Endothelial cell of umbilical vein (primary cell): ENCODE results near the gene RBMS1.
"Not testable (repeated sequence)": the region's sequence is repeated elsewhere in the genome, so short reads cannot be mapped to it uniquely, and the experiment has no call there.

ENCODE experiments used
- EZH2 ChIP-seq: IDR thresholded peaks from 2 replicates; pipeline ENCODE4 v1.6.1; 2012; ENCODE audit warnings: borderline replicate concordance, low read depth, mild to moderate bottlenecking, moderate library complexity, low read length, inconsistent platforms; ENCODE audit not compliant: severe bottlenecking
- FOS ChIP-seq: IDR thresholded peaks from 2 replicates; pipeline ENCODE4 v1.6.1; 2011; ENCODE audit warnings: mild to moderate bottlenecking, low read length, moderate library complexity, borderline replicate concordance; ENCODE audit not compliant: insufficient read depth
- GATA2 ChIP-seq: IDR thresholded peaks from 2 replicates; pipeline ENCODE4 v1.7.0; 2011; ENCODE audit warnings: low read depth, mild to moderate bottlenecking, moderate library complexity, mixed read lengths, low read length; ENCODE audit not compliant: insufficient read length, insufficient read depth
- JUN ChIP-seq: IDR thresholded peaks from 2 replicates; pipeline ENCODE4 v1.6.1; 2011; ENCODE audit warnings: borderline replicate concordance, low read depth; ENCODE audit not compliant: insufficient read length, insufficient read depth
- MYC ChIP-seq: IDR thresholded peaks from one replicate; pipeline ENCODE4 v1.6.1; 2011; ENCODE audit warnings: mild to moderate bottlenecking, low read depth, low read length
- POLR2A ChIP-seq: IDR thresholded peaks from 2 replicates; pipeline ENCODE4 v1.6.1; 2012; ENCODE audit warnings: low read depth, mild to moderate bottlenecking, control low read depth, low read length
- POLR2AphosphoS5 ChIP-seq: IDR thresholded peaks from 2 replicates; pipeline ENCODE4 v1.6.1; 2012; ENCODE audit warnings: low read depth, mild to moderate bottlenecking, control low read depth, low read length, moderate library complexity; ENCODE audit not compliant: insufficient read depth
- TF ChIP-seq, protein P1 (sequence below), 2 donors: IDR thresholded peaks; 1 replicate in 1 of 2; 2 replicates in 1 of 2; pipeline ENCODE4 v1.5.1; 2011; ENCODE audit warnings: low read length in 2 of 2, mild to moderate bottlenecking in 2 of 2, moderate library complexity in 2 of 2, control low read depth in 1 of 2, inconsistent platforms in 1 of 2, low read depth in 1 of 2; ENCODE audit not compliant: insufficient read depth in 1 of 2; ENCODE audit errors: extremely low read depth in 1 of 2
- TF ChIP-seq, protein P2 (sequence below): IDR thresholded peaks from 2 replicates; pipeline ENCODE4 v1.6.1; 2011; ENCODE audit not compliant: insufficient read depth, insufficient read length

DNA sequence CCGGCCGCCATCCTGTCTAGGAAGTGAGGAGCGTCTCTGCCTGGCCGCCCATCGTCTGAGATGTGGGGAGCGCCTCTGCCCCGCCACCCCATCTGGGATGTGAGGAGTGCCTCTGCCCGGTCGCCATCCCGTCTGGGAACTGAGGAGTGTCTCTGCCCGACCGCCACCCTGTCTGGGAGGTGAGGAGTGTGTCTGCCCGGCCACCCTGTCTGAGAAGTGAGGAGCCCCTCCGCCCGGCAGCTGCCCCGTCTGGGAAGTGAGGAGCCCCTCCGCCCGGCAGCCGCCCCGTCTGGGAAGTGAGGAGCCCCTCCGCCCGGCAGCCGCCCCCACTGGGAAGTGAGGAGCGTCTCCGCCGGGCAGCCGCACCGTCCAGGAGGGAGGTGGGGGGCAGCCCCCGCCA lies 44.8 kb downstream of the RBMS1 start:
- TF ChIP-seq, protein P1, sequence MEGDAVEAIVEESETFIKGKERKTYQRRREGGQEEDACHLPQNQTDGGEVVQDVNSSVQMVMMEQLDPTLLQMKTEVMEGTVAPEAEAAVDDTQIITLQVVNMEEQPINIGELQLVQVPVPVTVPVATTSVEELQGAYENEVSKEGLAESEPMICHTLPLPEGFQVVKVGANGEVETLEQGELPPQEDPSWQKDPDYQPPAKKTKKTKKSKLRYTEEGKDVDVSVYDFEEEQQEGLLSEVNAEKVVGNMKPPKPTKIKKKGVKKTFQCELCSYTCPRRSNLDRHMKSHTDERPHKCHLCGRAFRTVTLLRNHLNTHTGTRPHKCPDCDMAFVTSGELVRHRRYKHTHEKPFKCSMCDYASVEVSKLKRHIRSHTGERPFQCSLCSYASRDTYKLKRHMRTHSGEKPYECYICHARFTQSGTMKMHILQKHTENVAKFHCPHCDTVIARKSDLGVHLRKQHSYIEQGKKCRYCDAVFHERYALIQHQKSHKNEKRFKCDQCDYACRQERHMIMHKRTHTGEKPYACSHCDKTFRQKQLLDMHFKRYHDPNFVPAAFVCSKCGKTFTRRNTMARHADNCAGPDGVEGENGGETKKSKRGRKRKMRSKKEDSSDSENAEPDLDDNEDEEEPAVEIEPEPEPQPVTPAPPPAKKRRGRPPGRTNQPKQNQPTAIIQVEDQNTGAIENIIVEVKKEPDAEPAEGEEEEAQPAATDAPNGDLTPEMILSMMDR (IDR thresholded peaks at IDR 0.05; ENCODE audit: extremely low read depth in 1 of 2, insufficient read depth in 1 of 2, low read depth in 1 of 2, low read length in 2 of 2) = not testable (repeated sequence)
- TF ChIP-seq POLR2AphosphoS5, POLR2A, EZH2, MYC, FOS, JUN, GATA2: not testable (repeated sequence)
- TF ChIP-seq, protein P2, sequence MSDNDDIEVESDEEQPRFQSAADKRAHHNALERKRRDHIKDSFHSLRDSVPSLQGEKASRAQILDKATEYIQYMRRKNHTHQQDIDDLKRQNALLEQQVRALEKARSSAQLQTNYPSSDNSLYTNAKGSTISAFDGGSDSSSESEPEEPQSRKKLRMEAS = not testable (repeated sequence)
